IMR-90 (cell line): ENCODE data around the gene FOXO3B. TPM values are rescaled to one million over a fixed set of nuclear protein-coding genes. Genes with fewer than 3 reads are reported as not detected.
"Not testable (repeated sequence)": the region's sequence is repeated elsewhere in the genome, so short reads cannot be mapped to it uniquely, and the experiment has no call there.

ENCODE experiments used
- ATAC-seq: fragments of 200-7000 bp; cut with Tn5 transposase; 2 replicates; pipeline ENCODE4 v1.9.1; 2020; ENCODE audit warnings: low read depth, mild to moderate bottlenecking, moderate library complexity
- BruUV-seq: library from RNA; stranded (reverse); fragments of 400-500 nt; replicated peaks from 2 replicates; lab custom pipeline; 2021; lab: Mats Ljungman, UMichigan
- CTCF ChIA-PET: fragments of 300-600 bp; formaldehyde crosslinking; extraction: SDS; loops from one replicate; lab custom pipeline; 2021; ENCODE audit warnings: antibody characterized with exemption; lab: Yijun Ruan, JAX
- POLR2A ChIA-PET: fragments of 300-600 bp; sonication (Branson Sonifier 250); formaldehyde crosslinking; loops from one replicate; lab custom pipeline; 2022; ENCODE audit warnings: antibody characterized with exemption; ENCODE audit not compliant: unreplicated experiment; lab: Charles Lee
- DNase-seq: peaks from one replicate; pipeline ENCODE4 v3.0.0; 2013
- H2AFZ ChIP-seq: replicated peaks from 2 replicates; pipeline ENCODE3; 2013; ENCODE audit warnings: low read length, mild to moderate bottlenecking; ENCODE audit not compliant: poor library complexity
- H2AK5ac ChIP-seq: 2 replicates; pipeline ENCODE4 v1.6.1; 2013; ENCODE audit warnings: low read depth, low read length, inconsistent platforms
- H2AK9ac ChIP-seq: replicated peaks from 2 replicates; pipeline ENCODE3; 2013; ENCODE audit warnings: mild to moderate bottlenecking, low read depth, low read length, moderate library complexity; ENCODE audit not compliant: poor library complexity
- H2BK120ac ChIP-seq: 2 replicates; pipeline ENCODE4 v1.6.1; 2013; ENCODE audit warnings: low read depth, low read length, inconsistent platforms
- H2BK15ac ChIP-seq: 3 replicates; pipeline ENCODE4 v1.6.1; 2013; ENCODE audit warnings: low read depth, low read length, inconsistent platforms
- H2BK20ac ChIP-seq: 2 replicates; pipeline ENCODE4 v1.6.1; 2013; ENCODE audit warnings: low read depth, mild to moderate bottlenecking, inconsistent platforms, low read length, moderate library complexity
- H2BK5ac ChIP-seq: 2 replicates; pipeline ENCODE4 v1.6.1; 2013; ENCODE audit warnings: mild to moderate bottlenecking, low read depth, low read length, inconsistent platforms; ENCODE audit not compliant: poor library complexity, severe bottlenecking
- H3K14ac ChIP-seq: replicated peaks from 2 replicates; pipeline ENCODE4 v1.6.1; 2013; ENCODE audit warnings: low read depth, low read length, inconsistent platforms
- H3K18ac ChIP-seq: 2 replicates; pipeline ENCODE4 v1.6.1; 2013; ENCODE audit warnings: low read depth, low read length, control low read depth
- H3K23ac ChIP-seq: 2 replicates; pipeline ENCODE4 v1.6.1; 2013; ENCODE audit warnings: low read depth, low read length, inconsistent platforms
- H3K27ac ChIP-seq: 2 replicates; pipeline ENCODE4 v1.5.1; 2013; ENCODE audit warnings: mild to moderate bottlenecking, control low read depth, low read length; ENCODE audit not compliant: insufficient read depth
- H3K27me3 ChIP-seq: 2 replicates; pipeline ENCODE4 v1.6.1; 2013; ENCODE audit warnings: low read length; ENCODE audit not compliant: control insufficient read depth, insufficient read depth
- H3K36me3 ChIP-seq: 2 replicates; pipeline ENCODE4 v1.6.1; 2013; ENCODE audit warnings: low read length, mixed read lengths; ENCODE audit not compliant: control insufficient read depth, insufficient read depth
- H3K4ac ChIP-seq: 2 replicates; pipeline ENCODE4 v1.6.1; 2013; ENCODE audit warnings: low read depth, low read length, inconsistent platforms
- H3K4me1 ChIP-seq: 2 replicates; pipeline ENCODE4 v1.6.1; 2013; ENCODE audit warnings: low read length, mixed read lengths; ENCODE audit not compliant: control insufficient read depth, insufficient read depth
- H3K4me2 ChIP-seq: 2 replicates; pipeline ENCODE4 v1.6.1; 2013; ENCODE audit warnings: low read depth, mild to moderate bottlenecking, control low read depth, low read length, moderate library complexity
- H3K4me3 ChIP-seq: 2 replicates; pipeline ENCODE4 v1.5.1; 2013; ENCODE audit warnings: low read depth, mild to moderate bottlenecking, control low read depth, low read length, moderate library complexity; ENCODE audit not compliant: insufficient read depth
- H3K56ac ChIP-seq: 2 replicates; pipeline ENCODE4 v1.6.1; 2013; ENCODE audit warnings: low read length, inconsistent platforms; ENCODE audit not compliant: insufficient read depth; ENCODE audit errors: extremely low read depth
- H3K79me1 ChIP-seq, 2 experiments: 2 replicates each; pipeline ENCODE4 v1.6.1; 2013; ENCODE audit warnings: low read length in 2 of 2, inconsistent platforms in 1 of 2, low read depth in 1 of 2
- H3K9ac ChIP-seq: 2 replicates; pipeline ENCODE4 v1.6.1; 2013; ENCODE audit warnings: low read depth, low read length, control low read depth
- H3K9me1 ChIP-seq: 2 replicates; pipeline ENCODE4 v1.6.1; 2013; ENCODE audit warnings: low read length, inconsistent platforms; ENCODE audit not compliant: insufficient read depth
- H3K9me3 ChIP-seq: 2 replicates; pipeline ENCODE4 v1.6.1; 2013; ENCODE audit warnings: low read length; ENCODE audit not compliant: control insufficient read depth, insufficient read depth
- H4K20me1 ChIP-seq: 2 replicates; pipeline ENCODE4 v1.6.1; 2013; ENCODE audit warnings: low read length, inconsistent platforms; ENCODE audit not compliant: insufficient read depth
- H4K5ac ChIP-seq: 2 replicates; pipeline ENCODE4 v1.6.1; 2013; ENCODE audit warnings: mild to moderate bottlenecking, low read depth, low read length, control low read depth
- H4K8ac ChIP-seq, 2 experiments: 2 replicates each; pipeline ENCODE4 v1.6.1; 2013; ENCODE audit warnings: low read depth in 2 of 2, low read length in 2 of 2, control low read depth in 1 of 2, inconsistent platforms in 1 of 2
- H4K91ac ChIP-seq: 2 replicates; pipeline ENCODE4 v1.6.1; 2013; ENCODE audit warnings: low read depth, low read length, inconsistent platforms; ENCODE audit not compliant: insufficient read depth
- WGBS, 2 experiments: methylation state at CpG; one replicate each; pipeline versions ENCODE4 v1.1.5 to v1.1.7; 2013; ENCODE audit warnings: missing lambda C conversion rate in 2 of 2; ENCODE audit not compliant: insufficient read length in 1 of 2; ENCODE audit errors: extremely low coverage in 2 of 2; 5-methylcytosine and 5-hydroxymethylcytosine counted together
- dilution Hi-C: fragments of 300-500 bp; cut with HindIII; formaldehyde crosslinking; loops from one replicate; pipeline ENCODE4 v1.14.3; 2018; ENCODE audit warnings: low sequenced_read_pairs; ENCODE audit not compliant: unreplicated experiment
- in situ Hi-C: fragments of 300-500 bp; cut with MboI; formaldehyde crosslinking; loops from 3 replicates; pipeline ENCODE4 v1.14.3; 2019; ENCODE audit warnings: low sequenced_read_pairs, inconsistent platforms, mixed read lengths
- intact Hi-C: fragments of 100-400 bp; cut with micrococcal nuclease; formaldehyde crosslinking; loops from 2 replicates; pipeline ENCODE4 v1.10.0; 2022
- polyA plus RNA-seq, 3 experiments: library from polyadenylated mRNA; depleted of rRNA; stranded (reverse); fragments of >200 nt; gene quantifications; 2 replicates each; pipeline ENCODE4 v1.2.3, GENCODE V29; 2012; ENCODE audit warnings: low replicate concordance in 1 of 3
- total RNA-seq: library from RNA; depleted of rRNA; stranded (reverse); fragments of >200 nt; gene quantifications from 2 replicates; pipeline ENCODE4 v1.2.3, GENCODE V29; 2012

FOXO3B gene
- total and polyA plus RNA-seq, 2 of the 4 experiments (the other 2 are of a cell fraction): 5.4 to 5.6 TPM

GRCh38 chr17:18722612-18723011 is 40.5 kb upstream of the FOXO3B start:
- CTCF ChIA-PET, H3K23ac ChIP-seq, H2BK20ac ChIP-seq, H2AFZ ChIP-seq, H2BK120ac ChIP-seq, ATAC-seq, H2AK5ac ChIP-seq, H3K4ac ChIP-seq, H2BK15ac ChIP-seq, H3K4me1 ChIP-seq, H4K5ac ChIP-seq, H2BK5ac ChIP-seq, H4K20me1 ChIP-seq, DNase-seq, BruUV-seq, H3K9me3 ChIP-seq, H3K14ac ChIP-seq, POLR2A ChIA-PET, H3K4me3 ChIP-seq, dilution Hi-C loops, H3K4me2 ChIP-seq, H2AK9ac ChIP-seq, H3K27me3 ChIP-seq, H3K27ac ChIP-seq, in situ Hi-C loops, H3K56ac ChIP-seq, H3K9me1 ChIP-seq, H3K9ac ChIP-seq, intact Hi-C loops, H4K91ac ChIP-seq, H3K18ac ChIP-seq, H3K79me1 ChIP-seq, H3K36me3 ChIP-seq, H4K8ac ChIP-seq: not testable (repeated sequence)
- no CpG with 5 or more reads among the region's 5 CpGs for WGBS, 2 experiments

GRCh38 chr17:18721775-18722547 is 39.8 kb upstream of the FOXO3B start:
- H2BK120ac ChIP-seq, H2AK5ac ChIP-seq, H3K9me1 ChIP-seq, H2BK15ac ChIP-seq, in situ Hi-C loops, H4K5ac ChIP-seq, H2BK5ac ChIP-seq, H3K4me1 ChIP-seq, POLR2A ChIA-PET, dilution Hi-C loops, H3K9me3 ChIP-seq, H3K23ac ChIP-seq, H4K20me1 ChIP-seq, DNase-seq, CTCF ChIA-PET, H3K18ac ChIP-seq, H3K79me1 ChIP-seq, H3K4ac ChIP-seq, H3K9ac ChIP-seq, intact Hi-C loops, H2BK20ac ChIP-seq, H4K91ac ChIP-seq, H3K56ac ChIP-seq, H3K36me3 ChIP-seq, H3K27ac ChIP-seq, H3K4me3 ChIP-seq, H2AK9ac ChIP-seq, BruUV-seq, H3K14ac ChIP-seq, H3K4me2 ChIP-seq, H2AFZ ChIP-seq, H3K27me3 ChIP-seq: not testable (repeated sequence)
- no CpG with 5 or more reads among the region's 12 CpGs for WGBS, 2 experiments
- 0 out of 4 replicates have a peak overlapping the region, but pooled peaks of 1 of the 2 experiments have one; percentile 65 for H4K8ac ChIP-seq
- ATAC-seq: peak; percentile 72
